Middle frontal gyrus (tissue), 1 donor: ENCODE results near the gene DCUN1D5.
A peak's percentile ranks its signal among the peaks of the same experiment; 100 is the strongest.
"Not testable (repeated sequence)": the region's sequence is repeated elsewhere in the genome, so short reads cannot be mapped to it uniquely, and the experiment has no call there.

ENCODE experiments used
- DNase-seq: peaks from one replicate; pipeline ENCODE4 v3.0.0-alpha.2; 2015; ENCODE audit warnings: low spot score; ENCODE audit errors: extremely low spot score

DCUN1D5 gene

GRCh38 chr11:103055221-103055890 is 36.6 kb downstream of the DCUN1D5 start:
- DNase-seq: peak; percentile 42

- no peak for DNase-seq
Measured at GRCh38 chr11:103053997-103054396, 38.0 kb downstream of the DCUN1D5 start.

- no peak for DNase-seq
Measured at GRCh38 chr11:103051981-103052380, 40.0 kb downstream of the DCUN1D5 start.

- DNase-seq: no peak
Measured at GRCh38 chr11:103051151-103051801, 40.7 kb downstream of the DCUN1D5 start.

GRCh38 chr11:103050351-103050750 is 41.6 kb downstream of the DCUN1D5 start:
- DNase-seq: no peak

GRCh38 chr11:103047837-103048236 is 44.1 kb downstream of the DCUN1D5 start:
- no peak for DNase-seq

- no peak for DNase-seq
Measured at GRCh38 chr11:103043826-103044678, 47.9 kb downstream of the DCUN1D5 start.

GRCh38 chr11:103042161-103042560 is 49.8 kb downstream of the DCUN1D5 start:
- DNase-seq: no peak

- no peak for DNase-seq
Measured at GRCh38 chr11:103035791-103036434, 56.0 kb downstream of the DCUN1D5 start.

- DNase-seq: no peak
Measured at GRCh38 chr11:103035216-103035615, 56.7 kb downstream of the DCUN1D5 start.

GRCh38 chr11:103031834-103032233 is 60.1 kb downstream of the DCUN1D5 start:
- DNase-seq: no peak

GRCh38 chr11:103029401-103029800 is 62.6 kb downstream of the DCUN1D5 start:
- no peak for DNase-seq

GRCh38 chr11:103028304-103029020 is 63.5 kb downstream of the DCUN1D5 start:
- not testable (repeated sequence) for DNase-seq

- no peak for DNase-seq
Measured at GRCh38 chr11:103024086-103024485, 67.9 kb downstream of the DCUN1D5 start.

- DNase-seq: no peak
Measured at GRCh38 chr11:103016031-103016430, 75.9 kb downstream of the DCUN1D5 start.

- DNase-seq: no peak
Measured at GRCh38 chr11:103013421-103013820, 78.5 kb downstream of the DCUN1D5 start.
